ENCODE data around the gene MCHR1.

GRCh38 chr22:40635043-40635939 is 44.0 kb upstream of the MCHR1 start:
- TF ChIP-seq CTCF (IDR thresholded peaks at IDR 0.05) (no peak), POLR2A (IDR thresholded peaks at IDR 0.05) (no peak)
